Smooth muscle cell of the coronary artery (primary cell): Measurements from ENCODE around the gene KRTAP10-5. TPM values are rescaled to one million over a fixed set of nuclear protein-coding genes. Genes with fewer than 3 reads are reported as not detected.

Experiments
- total RNA-seq: library from RNA; depleted of rRNA; stranded (reverse); fragments of >200 nt; gene quantifications from 2 replicates; pipeline ENCODE4 v1.2.3, GENCODE V29; 2014; ENCODE audit warnings: low replicate concordance

Gene KRTAP10-5
- total RNA-seq = not detected in 2 replicates

GRCh38 chr21:44580231-44580821, at the start of gene KRTAP10-5:
Gene KRTAP10-5, minus strand, starts transcription at chr21:44580604. Its CDS starts 26 bp downstream, at chr21:44580578.

GRCh38 chr21:44626673-44627143, 46.3 kb upstream of the KRTAP10-5 start, which contains the start of gene KRTAP10-9:
Gene KRTAP10-9, plus strand, starts transcription at chr21:44627093. Its CDS starts 79 bp downstream, at chr21:44627172.

GRCh38 chr21:44612029-44612486, 31.7 kb upstream of the KRTAP10-5 start, which contains the start of gene KRTAP10-8:
Gene KRTAP10-8, plus strand, starts transcription at chr21:44612079. Its CDS starts 22 bp downstream, at chr21:44612101.

GRCh38 chr21:44600118-44600978, 19.9 kb upstream of the KRTAP10-5 start, which contains the start of gene KRTAP10-7:
Gene KRTAP10-7, plus strand, starts transcription at chr21:44600597. Its CDS starts 25 bp downstream, at chr21:44600622.

GRCh38 chr21:44592446-44593311, 12.3 kb upstream of the KRTAP10-5 start, which contains the start of gene KRTAP10-6:
Gene KRTAP10-6, minus strand, starts transcription at chr21:44592505. Its CDS starts 21 bp downstream, at chr21:44592484.

GRCh38 chr21:44573630-44574456, 6.6 kb downstream of the KRTAP10-5 start, which contains the start of gene KRTAP10-4:
Gene KRTAP10-4, plus strand, starts transcription at chr21:44573729. Its CDS starts 30 bp downstream, at chr21:44573759.

GRCh38 chr21:44558695-44559094, 21.7 kb downstream of the KRTAP10-5 start, which contains the start of gene KRTAP10-3:
Gene KRTAP10-3, minus strand, starts transcription at chr21:44558795. Its CDS starts 80 bp downstream, at chr21:44558715.

GRCh38 chr21:44551340-44551961, 29.0 kb downstream of the KRTAP10-5 start, which contains the start of gene KRTAP10-2:
Gene KRTAP10-2, minus strand, starts transcription at chr21:44551505. Its CDS starts 47 bp downstream, at chr21:44551458.

GRCh38 chr21:44539991-44540666, 40.3 kb downstream of the KRTAP10-5 start, which contains the start of gene KRTAP10-1:
Gene KRTAP10-1, minus strand, starts transcription at chr21:44540195. Its CDS starts 45 bp downstream, at chr21:44540150.

Other genes starting within 250 kb of the KRTAP10-5 start
- 10.1 and 14.4 TPM in 2 replicates for gene CFAP410, start 241.2 kb downstream of the KRTAP10-5 start, total RNA-seq
- gene TRPM2, start 227.0 kb downstream of the KRTAP10-5 start, total RNA-seq = under 0.01 TPM in 1 of 2 replicates, not detected in the other
- 0.12 and 0.38 TPM in 2 replicates for gene LRRC3, start 125.1 kb downstream of the KRTAP10-5 start, total RNA-seq
- not detected in 2 replicates for gene KRTAP10-1, start 40.4 kb downstream of the KRTAP10-5 start, total RNA-seq
- not detected in 2 replicates for gene KRTAP10-2, start 29.1 kb downstream of the KRTAP10-5 start, total RNA-seq
- gene KRTAP10-3, start 21.8 kb downstream of the KRTAP10-5 start, total RNA-seq = not detected in 2 replicates
- gene KRTAP10-4, start 6.9 kb downstream of the KRTAP10-5 start, total RNA-seq = not detected in 2 replicates
- not detected in 2 replicates for gene KRTAP10-6, start 11.9 kb upstream of the KRTAP10-5 start, total RNA-seq
- not detected in 2 replicates for gene KRTAP10-7, start 20.0 kb upstream of the KRTAP10-5 start, total RNA-seq
- not detected in 2 replicates for gene KRTAP10-8, start 31.5 kb upstream of the KRTAP10-5 start, total RNA-seq
- gene KRTAP10-9, start 46.5 kb upstream of the KRTAP10-5 start, total RNA-seq = not detected in 2 replicates
- gene KRTAP10-10, start 56.8 kb upstream of the KRTAP10-5 start, total RNA-seq = not detected in 2 replicates
- gene KRTAP10-11, start 65.8 kb upstream of the KRTAP10-5 start, total RNA-seq = not detected in 2 replicates
- not detected in 2 replicates for gene KRTAP12-4, start 74.1 kb upstream of the KRTAP10-5 start, total RNA-seq
- gene KRTAP12-3, start 77.3 kb upstream of the KRTAP10-5 start, total RNA-seq = not detected in 2 replicates
- gene KRTAP12-2, start 86.3 kb upstream of the KRTAP10-5 start, total RNA-seq = not detected in 2 replicates
- gene KRTAP12-1, start 101.6 kb upstream of the KRTAP10-5 start, total RNA-seq = not detected in 2 replicates
- not detected in 2 replicates for gene KRTAP10-12, start 116.6 kb upstream of the KRTAP10-5 start, total RNA-seq
- gene TSPEAR, start 131.0 kb upstream of the KRTAP10-5 start, total RNA-seq = not detected in 2 replicates
- gene UBE2G2, start 221.2 kb upstream of the KRTAP10-5 start, total RNA-seq = 61.3 and 64.7 TPM in 2 replicates
- 78.1 and 123 TPM in 2 replicates for gene SUMO3, start 237.5 kb upstream of the KRTAP10-5 start, total RNA-seq